Ascending aorta (tissue), 2 donors: ENCODE results near the gene MCOLN2. TPM values are rescaled to one million over a fixed set of nuclear protein-coding genes. Genes with fewer than 3 reads are reported as not detected.
"Not testable (repeated sequence)": the region's sequence is repeated elsewhere in the genome, so short reads cannot be mapped to it uniquely, and the experiment has no call there.

Experiments used
- DNase-seq, 2 donors: peaks; one replicate each; pipeline ENCODE4 v3.0.0-alpha.2; 2019; ENCODE audit warnings: low spot score in 2 of 2
- H3K27ac ChIP-seq, 2 donors: fragments of 200-600 bp; sonication (generic); one replicate each; pipeline ENCODE4 v1.5.1; 2016 to 2017; ENCODE audit warnings: mild to moderate bottlenecking in 1 of 2
- H3K27me3 ChIP-seq: fragments of 200-600 bp; sonication (generic); one replicate; pipeline ENCODE4 v1.5.1; 2017
- H3K36me3 ChIP-seq, 2 donors: fragments of 200-600 bp; sonication (generic); one replicate each; pipeline ENCODE4 v1.5.1; 2016
- H3K4me1 ChIP-seq, 2 donors: fragments of 200-600 bp; sonication (generic); one replicate each; pipeline ENCODE4 v1.5.1; 2016 to 2017; ENCODE audit warnings: mild to moderate bottlenecking in 1 of 2
- H3K4me3 ChIP-seq, 2 donors: fragments of 200-600 bp; sonication (generic); one replicate each; pipeline ENCODE4 v1.5.1; 2016 to 2017; ENCODE audit warnings: mild to moderate bottlenecking in 1 of 2
- H3K9me3 ChIP-seq, 2 donors: fragments of 200-600 bp; sonication (generic); one replicate each; pipeline ENCODE4 v1.5.1; 2016
- CTCF ChIP-seq, 3 experiments: fragments of 200-600 bp in 2 of 3; fragments of 450-650 bp in 1 of 3; sonication (generic) in 2 of 3; IDR thresholded peaks; one replicate each; pipeline ENCODE4 v1.5.1; 2016 to 2019; ENCODE audit warnings: antibody characterized with exemption in 3 of 3, mild to moderate bottlenecking in 1 of 3, moderate library complexity in 1 of 3
- intact Hi-C: fragments of 100-400 bp; cut with DNase I; formaldehyde crosslinking; loops from one replicate; pipeline ENCODE4 v1.15.1; 2023
- total RNA-seq: library from RNA; depleted of rRNA; stranded (reverse); fragments of >200 nt; gene quantifications from one replicate; pipeline ENCODE4 v1.1.0, GENCODE V29; 2016

The MCOLN2 gene
- total RNA-seq, 1 donor from 2014 or later: not detected

GRCh38 chr1:84907095-84907827 is 89.7 kb downstream of the MCOLN2 start:
- Histone ChIP-seq H3K27ac (no peak overlapping the region), H3K4me3 (no peak overlapping the region), H3K9me3 (no peaks in the 10 kb centered on the region), H3K36me3 (no peaks in the 10 kb centered on the region), H3K27me3 (no peaks in the 10 kb centered on the region), H3K4me1 (no peaks in the 10 kb centered on the region)
- no peak for TF ChIP-seq CTCF (IDR thresholded peaks at IDR 0.05)
- no peak for DNase-seq
- intact Hi-C loops: loop anchor here (2.0 kb wide), 1 partner anchor 44 kb away; no protein-coding TSS in a partner anchor

GRCh38 chr1:84902727-84903126 is 94.2 kb downstream of the MCOLN2 start:
- intact Hi-C loops, H3K4me3 ChIP-seq, H3K9me3 ChIP-seq, H3K27ac ChIP-seq, H3K36me3 ChIP-seq, H3K4me1 ChIP-seq, DNase-seq, H3K27me3 ChIP-seq: not testable (repeated sequence)

GRCh38 chr1:84899969-84900368 is 96.9 kb downstream of the MCOLN2 start:
- no peaks in the 10 kb centered on the region for H3K9me3 ChIP-seq
- H3K27ac ChIP-seq: no peak overlapping the region
- no peak for DNase-seq
- no peaks in the 10 kb centered on the region for H3K36me3 ChIP-seq
- no peak overlapping the region for H3K4me3 ChIP-seq
- no peaks in the 10 kb centered on the region for H3K27me3 ChIP-seq
- intact Hi-C loops: no loop called here
- no peaks in the 10 kb centered on the region for H3K4me1 ChIP-seq
- no peak for TF ChIP-seq CTCF (IDR thresholded peaks at IDR 0.05)

- Histone ChIP-seq H3K36me3 (no peaks in the 10 kb centered on the region), H3K9me3 (no peaks in the 10 kb centered on the region), H3K27me3 (no peaks in the 10 kb centered on the region), H3K27ac (no peak overlapping the region), H3K4me1 (peaks cover 0 to 3% of the 10 kb centered on the region in 2 donors), H3K4me3 (no peak overlapping the region)
- no peak for TF ChIP-seq CTCF (IDR thresholded peaks at IDR 0.05)
- no peak for DNase-seq
- intact Hi-C loops: no loop called here
Measured at GRCh38 chr1:84896279-84896678, 100.6 kb downstream of the MCOLN2 start.

- H3K4me1 ChIP-seq: peaks cover 0 to 3% of the 10 kb centered on the region in 2 donors
- peak within 1 kb of the TSS; percentile 26 to 47 for H3K4me3 ChIP-seq
- no peak for DNase-seq
- no peak for TF ChIP-seq CTCF (IDR thresholded peaks at IDR 0.05)
- H3K36me3 ChIP-seq: no peaks in the 10 kb centered on the region
- intact Hi-C loops: no loop called here
- H3K9me3 ChIP-seq: no peaks in the 10 kb centered on the region
- no peak within 1 kb of the TSS for H3K27ac ChIP-seq
- H3K27me3 ChIP-seq: no peaks in the 10 kb centered on the region
Measured at GRCh38 chr1:84892705-84893618, 104.0 kb downstream of the MCOLN2 start, which contains the start of gene LPAR3. Gene LPAR3, minus strand, starts transcription at chr1:84893206. Its CDS starts 27,086 bp downstream, at chr1:84866120.

GRCh38 chr1:84890566-84890965 is 106.3 kb downstream of the MCOLN2 start:
- DNase-seq: no peak
- Histone ChIP-seq H3K27me3 (no peaks in the 10 kb centered on the region), H3K4me1 (peaks cover 0 to 3% of the 10 kb centered on the region in 2 donors), H3K4me3 (no peak overlapping the region), H3K27ac (no peak overlapping the region), H3K9me3 (no peaks in the 10 kb centered on the region), H3K36me3 (no peaks in the 10 kb centered on the region)
- TF ChIP-seq CTCF (IDR thresholded peaks at IDR 0.05): no peak
- intact Hi-C loops: no loop called here
